NCI-H1092 treated with DMSO at 0.1 percent for 48 hours (cell line): ENCODE data around the gene MYOD1.

Experiments
- DNase-seq: peaks from one replicate; lab custom pipeline; 2025; lab: John Stamatoyannopoulos, UW

Gene MYOD1

GRCh38 chr11:17734986-17735817 is 15.8 kb downstream of the MYOD1 start:
- DNase-seq, result peak; percentile 62

- DNase-seq, result peak; percentile 62
Observed at GRCh38 chr11:17735818-17736578, 16.6 kb downstream of the MYOD1 start.

DNA sequence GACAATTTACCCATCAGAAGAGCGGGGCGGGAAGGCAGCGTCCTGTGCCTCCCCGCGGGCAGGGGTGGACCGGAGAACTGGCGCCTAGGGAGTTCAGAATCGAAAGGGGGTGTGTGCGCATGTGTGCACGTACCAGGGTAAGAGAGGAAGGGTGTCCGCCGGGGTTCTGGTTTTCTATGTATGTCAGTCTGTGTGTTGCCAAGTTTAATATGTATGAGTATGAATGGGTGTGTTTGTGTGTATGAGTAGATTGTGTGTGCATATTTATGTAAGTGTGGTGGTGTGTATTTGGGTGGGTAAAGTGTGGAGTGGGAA is 17.2 kb downstream of the MYOD1 start:
- no peak for DNase-seq

- no peak for DNase-seq
Observed at GRCh38 chr11:17736930-17737817, 17.8 kb downstream of the MYOD1 start.

GRCh38 chr11:17738151-17738973 is 19.0 kb downstream of the MYOD1 start:
- no peak for DNase-seq

DNA sequence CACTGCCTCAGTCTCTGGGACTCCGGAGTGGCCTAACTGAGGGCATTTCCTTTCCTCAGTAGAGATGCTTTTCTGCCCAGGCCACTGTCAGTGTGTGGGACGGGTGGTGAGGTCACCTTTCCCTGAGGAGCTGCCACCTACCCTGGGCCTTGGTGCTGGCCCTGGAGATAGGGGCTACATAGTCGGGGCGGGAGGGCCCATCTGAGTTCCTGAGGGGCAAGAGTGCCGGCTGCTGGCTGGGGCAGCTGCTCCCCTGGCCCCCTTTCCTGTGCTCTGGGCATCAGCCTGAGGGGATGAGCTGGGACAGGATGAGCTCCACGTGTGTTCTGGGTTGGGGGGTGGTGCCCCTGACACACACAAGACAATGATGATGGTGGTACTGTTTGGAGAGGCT is 20.6 kb downstream of the MYOD1 start:
- no peak for DNase-seq

DNA sequence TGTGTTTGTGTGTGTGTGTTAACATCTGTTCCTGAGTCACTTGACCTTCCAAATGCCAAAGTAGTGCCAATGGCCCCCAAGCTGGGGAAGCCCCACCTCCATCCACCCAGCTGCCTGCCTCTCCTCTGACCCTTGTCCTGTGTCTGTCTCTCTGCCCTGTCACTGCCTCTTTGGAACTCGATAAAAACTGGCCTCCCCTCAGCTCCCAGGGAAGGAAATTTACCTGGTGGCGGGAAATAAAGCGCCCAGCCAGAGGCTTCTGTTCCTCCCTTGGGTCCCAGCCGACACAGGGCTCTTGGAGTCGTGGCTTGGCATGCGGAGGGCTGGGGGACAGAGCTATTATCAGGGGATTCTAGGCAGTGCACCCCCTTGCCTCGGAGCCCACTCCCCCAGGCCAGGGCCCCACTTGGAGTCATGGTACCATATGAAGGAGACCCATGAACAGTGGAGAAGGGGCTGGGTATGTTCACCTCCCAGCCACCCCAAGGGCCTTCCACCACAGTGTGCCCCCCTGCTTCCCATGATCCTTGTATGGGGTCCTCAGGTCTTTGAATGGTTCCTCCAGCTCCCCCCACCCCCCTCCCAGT is 21.4 kb downstream of the MYOD1 start:
- DNase-seq, result no peak

DNA sequence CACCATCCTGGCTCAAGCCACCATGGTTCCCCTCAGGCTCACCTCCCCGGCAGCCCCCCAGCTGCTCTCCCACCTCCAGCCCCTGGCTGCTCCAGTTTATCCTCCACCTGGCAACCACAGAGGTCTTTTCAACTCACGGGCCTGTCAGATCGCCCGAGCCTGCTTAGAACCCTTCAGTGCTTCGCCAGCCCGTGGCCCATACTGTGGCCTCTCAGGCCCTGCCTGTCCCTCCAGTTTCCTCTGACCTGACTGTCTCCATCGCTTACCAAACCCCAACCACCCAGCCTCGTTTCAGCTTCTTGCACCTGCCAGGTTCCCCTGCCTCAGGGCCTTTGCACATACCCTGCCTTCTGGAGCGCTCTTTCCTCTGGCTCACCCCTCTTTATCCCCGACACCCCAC is 22.1 kb downstream of the MYOD1 start:
- DNase-seq, result no peak

GRCh38 chr11:17742019-17742418 is 22.6 kb downstream of the MYOD1 start:
- no peak for DNase-seq

DNA sequence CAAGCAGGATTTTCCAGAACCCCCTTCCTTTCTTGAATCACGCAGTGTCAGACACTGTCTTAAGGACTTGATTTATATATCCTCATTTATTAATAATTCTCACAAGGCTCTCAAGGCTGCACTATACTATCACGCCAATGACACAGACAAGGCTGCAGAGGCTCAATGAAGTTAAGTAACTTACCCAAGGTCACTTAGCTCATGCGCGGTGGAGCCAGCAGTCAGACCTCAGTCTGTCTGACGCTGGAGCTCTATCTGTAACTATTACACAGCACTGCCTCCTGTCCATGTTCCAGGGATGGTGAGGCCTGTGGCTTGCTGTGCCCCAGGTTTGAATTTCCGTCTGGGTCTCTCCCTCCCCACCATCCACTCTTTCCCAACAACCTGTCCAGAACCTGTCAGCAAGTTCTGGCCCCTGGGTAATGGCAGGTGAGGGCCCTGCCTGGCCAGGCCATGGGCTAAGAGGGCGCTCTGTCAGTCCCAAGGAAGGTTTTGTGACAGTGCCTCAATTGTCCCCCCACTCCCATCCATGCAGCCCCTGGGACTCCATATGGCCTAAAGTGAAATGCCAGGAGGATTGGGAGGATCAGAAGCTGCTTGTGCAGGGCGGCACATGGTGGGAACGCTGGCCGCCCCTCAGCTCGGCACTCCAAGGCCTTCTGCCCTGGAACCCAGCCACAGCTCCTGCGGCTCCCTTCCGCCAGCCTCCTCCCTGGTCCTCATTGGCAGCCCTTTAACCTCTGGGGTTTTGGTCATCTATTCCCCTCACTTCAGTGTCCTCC is 23.8 kb downstream of the MYOD1 start:
- DNase-seq, result no peak

- no peak for DNase-seq
Observed at GRCh38 chr11:17743808-17744119, 24.4 kb downstream of the MYOD1 start.

DNA sequence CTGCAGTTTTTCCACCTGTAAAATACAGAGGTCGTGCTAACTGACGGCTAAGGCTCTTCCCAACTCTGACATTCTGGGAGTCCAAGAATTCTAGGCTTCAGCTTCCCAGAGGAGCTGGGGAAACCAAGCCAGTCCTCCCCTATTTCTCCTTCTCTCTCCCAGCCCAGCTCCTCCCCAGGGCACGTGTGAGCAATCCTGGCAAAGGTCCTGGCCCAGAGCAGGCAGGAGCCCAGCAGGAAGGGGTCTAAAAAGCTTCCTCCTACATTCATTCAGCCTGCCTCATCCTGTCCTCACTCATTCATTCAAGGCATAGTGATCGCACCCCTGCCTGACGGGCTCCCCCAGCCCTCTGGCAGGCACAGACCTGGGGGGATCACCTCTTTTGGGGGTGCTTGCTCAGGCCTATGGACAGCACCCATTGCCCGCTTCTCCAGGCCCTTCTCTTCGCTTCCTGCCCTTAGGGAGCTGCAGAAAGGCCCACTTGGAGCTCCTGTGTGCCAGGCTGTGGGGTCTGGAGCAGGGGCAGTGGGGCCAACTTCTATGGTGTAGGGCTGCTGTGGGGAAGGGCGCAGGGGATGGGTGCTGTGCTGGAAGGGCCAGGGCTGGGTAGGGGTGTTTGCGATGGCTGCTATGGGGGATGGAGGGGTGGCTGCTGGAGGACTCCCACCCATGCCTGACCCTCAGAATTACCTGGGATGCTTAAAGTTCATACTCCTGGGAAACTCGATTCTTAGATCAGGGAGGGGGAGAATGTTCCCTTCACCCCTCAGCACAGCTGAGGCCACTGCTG is 25.0 kb downstream of the MYOD1 start:
- DNase-seq, result no peak

GRCh38 chr11:17745023-17745772 is 25.8 kb downstream of the MYOD1 start:
- DNase-seq, result no peak

GRCh38 chr11:17746096-17746495 is 26.7 kb downstream of the MYOD1 start:
- no peak for DNase-seq

DNA sequence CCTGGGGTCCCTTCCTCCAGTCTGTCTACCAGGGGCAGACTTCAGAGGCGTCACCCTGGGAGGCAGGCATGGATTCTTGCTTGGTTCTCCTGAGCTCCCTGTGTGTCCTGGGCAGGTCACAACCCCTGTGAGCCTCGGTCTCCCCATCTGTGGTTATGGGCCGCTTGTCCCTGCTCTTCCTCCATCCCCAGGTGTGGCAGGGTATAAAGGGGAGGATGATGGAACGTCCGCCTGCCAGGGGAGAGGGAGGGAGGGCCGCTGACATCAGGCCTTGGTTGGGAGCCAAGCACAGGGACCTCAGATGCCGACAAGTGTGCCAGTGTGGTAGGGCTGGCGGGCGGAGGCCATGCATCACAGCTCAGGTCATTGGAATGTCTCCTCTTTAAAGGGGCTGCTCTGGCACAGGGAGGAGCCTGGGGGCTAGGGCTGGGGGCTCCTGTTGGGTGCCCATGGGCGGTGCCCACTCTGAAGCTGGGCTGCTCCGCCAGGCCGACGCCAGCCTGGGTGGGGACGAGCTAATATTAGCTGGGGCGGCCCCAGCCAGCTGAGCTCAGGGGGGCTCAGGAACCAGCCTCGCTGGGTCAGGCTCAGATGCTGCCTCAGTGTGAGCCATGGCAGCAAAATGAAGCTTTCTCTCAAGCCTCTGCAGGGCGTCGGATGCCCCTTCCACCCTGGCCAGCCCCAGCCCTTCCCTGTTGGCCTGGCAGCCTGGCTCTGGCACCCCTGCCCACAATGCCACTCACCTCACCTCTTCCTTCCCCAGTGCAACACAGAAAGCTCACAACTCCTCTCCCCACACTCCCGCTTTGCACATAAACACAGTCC is 28.0 kb downstream of the MYOD1 start:
- no peak for DNase-seq

GRCh38 chr11:17748044-17748443 is 28.7 kb downstream of the MYOD1 start:
- DNase-seq, result no peak

DNA sequence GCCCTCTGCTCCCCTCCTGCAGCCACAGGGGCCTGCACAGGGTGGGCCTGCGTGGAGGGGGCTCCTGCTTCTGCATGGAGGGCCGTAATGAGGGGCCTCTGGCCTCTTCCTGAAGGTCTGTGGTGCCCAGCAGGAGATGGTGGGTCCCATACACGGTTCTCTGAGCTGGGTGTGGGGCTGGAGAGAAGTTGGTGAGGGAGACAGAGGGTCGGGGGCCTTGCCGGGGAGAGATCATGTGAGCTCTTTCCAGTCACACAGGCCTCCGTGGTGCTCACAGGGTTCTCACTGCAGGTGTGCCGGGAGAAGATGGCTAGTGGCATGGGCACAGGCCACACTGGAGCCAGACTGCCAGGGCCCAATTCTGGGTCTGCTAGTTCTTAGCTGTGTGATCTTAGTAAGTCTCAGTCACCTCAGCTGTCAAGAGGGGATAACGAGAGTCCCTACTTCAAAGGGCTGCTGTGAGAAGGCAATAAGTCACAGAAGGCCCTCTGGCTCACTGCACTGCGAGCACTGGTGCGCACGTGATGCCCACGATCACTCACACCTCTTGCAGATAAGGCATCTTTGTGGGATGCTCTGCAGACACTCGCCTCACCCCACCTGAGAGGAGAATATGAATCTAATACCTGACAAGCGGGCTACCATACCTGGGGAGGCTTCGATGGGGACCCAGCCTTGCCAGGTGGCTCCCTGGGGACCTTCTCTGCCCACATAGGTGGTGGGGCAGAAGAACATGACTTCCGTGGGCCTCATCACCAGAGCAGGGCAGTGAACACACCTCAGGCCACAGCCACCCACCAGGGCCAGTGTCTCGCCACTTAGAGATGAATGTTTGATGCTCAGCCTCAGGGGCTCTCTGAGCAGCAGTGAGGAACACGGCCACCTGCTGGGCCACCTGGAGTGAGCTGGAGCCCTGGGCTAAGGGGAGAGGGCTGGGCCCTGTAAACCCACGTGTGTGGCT is 29.7 kb downstream of the MYOD1 start:
- no peak for DNase-seq
